HEK293T (cell line): ENCODE results near the gene NODAL.
A peak's percentile ranks its signal among the peaks of the same experiment; 100 is the strongest.

Experiments used
- CTCF ChIA-PET: fragments of 350-600 bp; formaldehyde crosslinking; extraction: SDS; loops from one replicate; lab custom pipeline; 2021; ENCODE audit warnings: antibody characterized with exemption, inconsistent platforms; lab: Yijun Ruan, JAX
- POLR2A ChIA-PET: fragments of 350-600 bp; formaldehyde crosslinking; extraction: SDS; loops from one replicate; lab custom pipeline; 2020; ENCODE audit warnings: antibody characterized with exemption, inconsistent platforms; lab: Yijun Ruan, JAX
- DNase-seq: peaks from one replicate; pipeline ENCODE4 v3.0.0; 2012; ENCODE audit warnings: mixed read lengths; ENCODE audit errors: extremely low spot score
- ARNT ChIP-seq: fragments of 450-650 bp; IDR thresholded peaks from 2 replicates; pipeline ENCODE4 v1.6.1; 2017; ENCODE audit warnings: mild to moderate bottlenecking
- BHLHE40 ChIP-seq: fragments of 450-650 bp; IDR thresholded peaks from 2 replicates; pipeline ENCODE4 v1.6.1; 2016; ENCODE audit warnings: mild to moderate bottlenecking, moderate library complexity, borderline replicate concordance
- CTBP1 ChIP-seq: fragments of 450-650 bp; IDR thresholded peaks from 2 replicates; pipeline ENCODE4 v1.6.1; 2016; ENCODE audit warnings: borderline replicate concordance
- ELF4 ChIP-seq: fragments of 450-650 bp; IDR thresholded peaks from 2 replicates; pipeline ENCODE4 v1.6.1; 2017; ENCODE audit warnings: antibody characterized with exemption
- FOXA1 ChIP-seq: fragments of 450-650 bp; IDR thresholded peaks from 2 replicates; pipeline ENCODE4 v1.6.1; 2016; ENCODE audit warnings: mild to moderate bottlenecking
- FOXK2 ChIP-seq: fragments of 450-650 bp; IDR thresholded peaks from 2 replicates; pipeline ENCODE4 v1.6.1; 2016; ENCODE audit warnings: mild to moderate bottlenecking
- FOXM1 ChIP-seq: fragments of 450-650 bp; IDR thresholded peaks from 2 replicates; pipeline ENCODE4 v1.6.1; 2017; ENCODE audit warnings: mild to moderate bottlenecking, borderline replicate concordance
- HDGF ChIP-seq: fragments of 450-650 bp; IDR thresholded peaks from 2 replicates; pipeline ENCODE4 v1.6.1; 2017; ENCODE audit warnings: antibody characterized with exemption, borderline replicate concordance
- L3MBTL2 ChIP-seq: fragments of 450-650 bp; conservative IDR thresholded peaks from 2 replicates; pipeline ENCODE4 v1.6.1; 2016; ENCODE audit warnings: mild to moderate bottlenecking
- LEF1 ChIP-seq: fragments of 450-650 bp; IDR thresholded peaks from 2 replicates; pipeline ENCODE4 v1.6.1; 2017; ENCODE audit warnings: mild to moderate bottlenecking, borderline replicate concordance
- NFRKB ChIP-seq: fragments of 450-650 bp; IDR thresholded peaks from 2 replicates; pipeline ENCODE4 v1.6.1; 2016; ENCODE audit warnings: mild to moderate bottlenecking, moderate library complexity
- PKNOX1 ChIP-seq: fragments of 450-650 bp; IDR thresholded peaks from 2 replicates; pipeline ENCODE4 v1.6.1; 2016
- SP1 ChIP-seq: fragments of 450-650 bp; IDR thresholded peaks from 2 replicates; pipeline ENCODE4 v1.6.1; 2017
- SUZ12 ChIP-seq: fragments of 450-650 bp; IDR thresholded peaks from 2 replicates; pipeline ENCODE4 v1.6.1; 2016; ENCODE audit warnings: mild to moderate bottlenecking
- TARDBP ChIP-seq: fragments of 450-650 bp; IDR thresholded peaks from 2 replicates; pipeline ENCODE4 v1.6.1; 2016
- ZNF384 ChIP-seq: fragments of 450-650 bp; IDR thresholded peaks from 2 replicates; pipeline ENCODE4 v1.6.1; 2016

The NODAL gene

DNA sequence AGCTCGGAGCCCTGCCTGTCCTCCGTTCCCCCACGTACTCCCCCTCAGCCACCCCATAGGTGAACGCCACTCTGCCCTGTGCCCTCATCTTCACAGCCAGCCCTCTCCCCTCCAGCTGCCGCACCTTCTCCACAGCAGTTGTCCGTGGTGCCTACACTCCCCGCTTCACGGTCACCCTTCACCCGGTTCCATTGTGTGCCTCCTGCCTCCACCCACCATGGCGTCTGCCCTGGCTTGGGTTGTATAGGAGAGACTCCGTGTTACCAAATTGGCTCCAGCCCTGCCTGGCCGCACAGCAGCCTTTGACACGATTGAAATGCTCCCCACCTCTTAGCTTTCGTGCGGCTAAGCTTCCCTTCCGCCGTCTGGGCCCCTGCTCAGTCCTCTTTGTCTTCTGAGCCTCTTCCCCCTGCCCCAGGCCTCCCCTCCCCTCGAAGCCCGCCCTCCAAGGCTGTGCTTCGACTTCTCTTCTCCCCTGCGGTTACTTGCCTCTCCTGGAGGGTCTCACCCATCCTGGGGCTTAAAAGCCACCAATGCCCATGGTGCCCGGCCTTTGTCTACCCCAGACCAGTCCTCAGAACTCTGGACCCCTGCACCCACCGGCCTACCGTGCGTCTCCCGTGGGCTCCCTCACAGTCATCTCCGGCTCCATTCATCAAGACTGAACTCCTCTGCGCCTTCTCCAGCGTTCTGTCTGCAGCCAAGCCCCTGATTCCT lies 18.5 kb upstream of the NODAL start:
- TF ChIP-seq SP1 (no peak), PKNOX1 (no peak), HDGF (no peak), L3MBTL2 (no peak), FOXA1 (no peak), BHLHE40 (no peak), LEF1 (no peak), CTBP1 (no peak), ELF4 (no peak), TARDBP (no peak), FOXK2 (no peak), SUZ12 (no peak), NFRKB (no peak), ARNT (no peak), ZNF384 (no peak), FOXM1 (no peak)
- ChIA-PET CTCF (interaction anchor here (1.9 to 2.2 kb wide), 2 partner anchors 18 to 77 kb away, joined by 7 to 9 read pairs; partner anchors contain the start of gene PALD1), POLR2A (no interaction called here)
- DNase-seq = no peak

GRCh38 chr10:70459061-70459773 lies 17.7 kb upstream of the NODAL start:
- no peak for TF ChIP-seq FOXM1
- TF ChIP-seq SP1 = no peak
- TF ChIP-seq ARNT = no peak
- no peak for TF ChIP-seq FOXA1
- DNase-seq = peak; percentile 33
- ChIA-PET CTCF (interaction anchor here (0.6 kb wide), 1 partner anchor 72 kb away, joined by 8 read pairs; no protein-coding TSS in a partner anchor), POLR2A (no interaction called here)

DNA sequence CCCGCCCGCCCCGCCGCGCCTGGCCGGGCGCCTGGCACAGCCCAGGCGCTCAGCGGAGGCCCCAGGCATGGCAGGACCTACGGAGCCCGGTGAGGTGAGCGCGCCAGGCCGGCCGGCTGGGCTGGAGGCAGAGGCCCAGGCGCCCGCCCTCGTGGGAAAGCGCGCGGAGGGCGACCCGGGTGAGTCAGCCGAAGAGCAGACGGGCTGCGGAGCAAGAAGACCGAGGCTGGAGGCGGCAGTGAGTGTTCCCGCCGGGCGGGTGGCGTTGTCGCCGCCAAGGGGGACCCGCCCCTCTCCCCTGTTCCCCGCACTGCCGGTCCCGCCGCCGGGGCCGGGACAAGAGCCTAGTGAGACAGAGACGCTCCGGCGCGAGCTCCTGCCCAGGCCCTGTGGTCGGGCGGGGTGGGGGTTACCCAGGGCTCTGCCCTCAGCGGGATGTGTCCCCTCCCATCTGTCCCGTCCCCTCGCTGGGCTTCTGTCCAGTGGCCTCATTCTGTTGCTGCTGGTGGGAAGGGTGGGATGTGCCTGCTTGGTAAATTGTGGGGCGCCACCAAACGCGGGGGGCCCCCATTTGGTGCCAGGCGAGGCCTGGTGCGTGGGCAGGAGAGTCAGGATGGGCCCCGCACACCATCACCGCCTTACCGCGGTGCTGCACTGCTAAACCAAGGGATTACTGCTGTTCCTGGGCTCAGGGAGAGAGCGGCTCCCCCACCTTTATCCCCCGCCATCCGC lies 17.0 kb upstream of the NODAL start:
- no peak for TF ChIP-seq FOXK2
- peak; percentile 53 for TF ChIP-seq L3MBTL2
- no peak for TF ChIP-seq PKNOX1
- TF ChIP-seq SP1 = no peak
- 0 out of 2 replicates have a peak, but pooled peaks have one; percentile 47 for TF ChIP-seq HDGF
- ChIA-PET POLR2A (interaction anchor here (1.0 to 1.1 kb wide), 2 partner anchors 13 to 79 kb away, joined by 3 read pairs; no protein-coding TSS in a partner anchor), CTCF (interaction anchor here (0.6 kb wide), 1 partner anchor 71 kb away, joined by 8 read pairs; no protein-coding TSS in a partner anchor)
- DNase-seq = peak; percentile 43

- CTCF ChIA-PET = no interaction called here
- TF ChIP-seq PKNOX1 = no peak
- TF ChIP-seq BHLHE40 = no peak
- no peak for TF ChIP-seq FOXM1
- TF ChIP-seq L3MBTL2 = no peak
- TF ChIP-seq NFRKB = no peak
- no peak for TF ChIP-seq LEF1
- no peak for TF ChIP-seq ARNT
- no peak for TF ChIP-seq HDGF
- no peak for TF ChIP-seq SUZ12
- TF ChIP-seq CTBP1 = no peak
- TF ChIP-seq TARDBP = no peak
- no peak for TF ChIP-seq ELF4
- no peak for TF ChIP-seq FOXK2
- no peak for TF ChIP-seq SP1
- TF ChIP-seq ZNF384 = no peak; the same call in 1 of the 2 replicates
- no peak for TF ChIP-seq FOXA1
- POLR2A ChIA-PET = interaction anchor here (1.0 to 1.1 kb wide), 2 partner anchors 12 to 79 kb away, joined by 3 read pairs; no protein-coding TSS in a partner anchor
Measured at GRCh38 chr10:70457759-70458305, 16.4 kb upstream of the NODAL start.

DNA sequence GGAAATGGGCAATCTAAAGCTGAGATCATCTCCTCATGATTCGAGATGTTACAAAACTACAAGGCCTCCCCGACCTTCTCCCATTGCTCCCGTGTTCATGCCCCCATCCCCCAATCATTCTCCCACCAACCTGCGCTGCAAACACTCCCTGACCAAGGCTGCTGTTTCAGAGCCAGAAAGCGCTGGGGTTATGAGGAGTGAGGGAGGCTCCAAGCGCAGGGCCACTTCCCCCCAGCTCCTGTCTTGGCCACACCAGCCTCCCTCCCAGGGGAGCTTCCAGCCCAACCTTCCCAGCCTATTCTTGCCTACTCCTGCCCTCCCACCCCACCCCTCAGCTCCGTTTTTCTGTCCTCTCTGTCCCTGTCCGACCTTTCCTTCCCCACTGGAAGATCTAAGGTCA lies 14.7 kb upstream of the NODAL start:
- ChIA-PET POLR2A (no interaction called here), CTCF (no interaction called here)
- TF ChIP-seq ZNF384 (no peak), FOXK2 (no peak), FOXA1 (no peak)
- DNase-seq = no peak

More at GRCh38 chr10:70457759-70458305, 16.4 kb upstream of the NODAL start:
- no peak for DNase-seq
